ENCODE results near the gene ADGRG7.

The ADGRG7 gene

DNA sequence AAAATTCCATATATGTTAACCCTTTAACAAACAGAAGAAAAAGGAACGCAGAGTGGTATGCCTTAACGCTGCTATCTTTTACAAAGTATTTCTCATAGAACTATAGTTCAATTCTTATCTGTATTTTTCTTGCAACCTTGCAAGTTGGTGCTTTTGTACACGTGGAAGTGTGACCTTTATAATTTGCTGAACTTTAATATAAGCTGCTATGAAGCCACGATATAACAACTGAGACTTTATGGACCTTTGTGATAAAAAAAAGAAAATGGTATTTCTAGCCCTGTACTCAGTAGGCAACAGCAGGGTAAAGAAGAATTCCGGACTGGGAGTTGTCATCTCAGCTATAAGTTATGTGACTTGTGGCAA lies 93.6 kb downstream of the ADGRG7 start:
- no peak for DNase-seq
- no peak for ATAC-seq (replicated peaks)
- H3K4me3 Mint-ChIP-seq, result no peak overlapping the region
- H3K9me3 Mint-ChIP-seq, result no peaks in the 10 kb centered on the region
- peaks cover 2% of the 10 kb centered on the region for H3K36me3 Mint-ChIP-seq (ENCODE audit: insufficient read depth)
- no peaks in the 10 kb centered on the region for H3K4me1 Mint-ChIP-seq (ENCODE audit: low read depth in 2 of 2)
- H3K27me3 Mint-ChIP-seq, result peaks cover 50 to 62% of the 10 kb centered on the region in 2 donors
- H3K27ac Mint-ChIP-seq, result no peak overlapping the region

- H3K27me3 Mint-ChIP-seq, result peaks cover 41 to 53% of the 10 kb centered on the region in 2 donors
- H3K9me3 Mint-ChIP-seq, result peaks cover 3 to 6% of the 10 kb centered on the region in 2 donors
- H3K4me1 Mint-ChIP-seq (ENCODE audit: low read depth in 2 of 2), result peaks cover 3 to 9% of the 10 kb centered on the region in 2 donors
- no peak for DNase-seq
- H3K27ac Mint-ChIP-seq, result no peak overlapping the region
- no peak overlapping the region for H3K4me3 Mint-ChIP-seq
- no peak for ATAC-seq (replicated peaks)
- peaks cover 2% of the 10 kb centered on the region for H3K36me3 Mint-ChIP-seq (ENCODE audit: insufficient read depth)
Measured at GRCh38 chr3:100703865-100704264, 94.5 kb downstream of the ADGRG7 start.

DNA sequence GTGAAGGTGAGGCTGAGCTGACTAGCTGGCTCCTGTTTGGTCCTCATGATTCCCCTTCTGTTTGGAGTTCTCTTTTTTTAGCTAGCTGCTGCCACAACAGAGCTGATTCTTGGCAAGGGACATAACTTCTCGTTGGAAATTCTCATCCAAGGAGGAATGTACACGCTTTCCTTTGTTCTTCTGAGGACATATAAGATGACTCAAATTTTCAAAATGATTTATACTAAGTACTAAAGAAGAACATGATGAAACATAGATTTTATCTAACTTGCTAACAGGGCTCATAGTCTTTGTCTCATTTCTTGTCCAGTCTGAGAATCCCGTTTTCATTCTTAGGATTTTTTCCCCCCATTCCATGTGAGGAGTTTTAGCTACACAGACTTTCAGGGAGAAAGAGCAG lies 97.0 kb downstream of the ADGRG7 start:
- Mint-ChIP-seq H3K27me3 (peaks cover 29 to 37% of the 10 kb centered on the region in 2 donors), H3K9me3 (peaks cover 5 to 8% of the 10 kb centered on the region in 2 donors), H3K4me3 (no peak overlapping the region), H3K4me1 (ENCODE audit: low read depth in 2 of 2) (peaks cover 14 to 27% of the 10 kb centered on the region in 2 donors), H3K27ac (peak overlapping the region in 1 of 2 donors; percentile 10), H3K36me3 (ENCODE audit: insufficient read depth) (peaks cover 21% of the 10 kb centered on the region)
- DNase-seq, result no peak
- no peak for ATAC-seq (replicated peaks)

GRCh38 chr3:100708644-100708988 lies 99.2 kb downstream of the ADGRG7 start:
- Mint-ChIP-seq H3K27me3 (peaks cover 19 to 26% of the 10 kb centered on the region in 2 donors), H3K4me3 (peak overlapping the region; percentile 88 to 89), H3K36me3 (ENCODE audit: insufficient read depth) (peaks cover 24% of the 10 kb centered on the region), H3K4me1 (ENCODE audit: low read depth in 2 of 2) (peaks cover 24 to 47% of the 10 kb centered on the region in 2 donors), H3K27ac (peak overlapping the region; percentile 98 to 99), H3K9me3 (peaks cover 5 to 8% of the 10 kb centered on the region in 2 donors)
- ATAC-seq (replicated peaks) (no peak), DNase-seq (no peak)

- peak; percentile 91 for ATAC-seq (replicated peaks)
- Mint-ChIP-seq H3K9me3 (peaks cover 5 to 8% of the 10 kb centered on the region in 2 donors), H3K27ac (peak within 1 kb of the TSS; percentile 98 to 99), H3K4me3 (peak within 1 kb of the TSS; percentile 88 to 89), H3K36me3 (ENCODE audit: insufficient read depth) (peaks cover 30% of the 10 kb centered on the region), H3K27me3 (peaks cover 17 to 22% of the 10 kb centered on the region in 2 donors), H3K4me1 (ENCODE audit: low read depth in 2 of 2) (peaks cover 24 to 53% of the 10 kb centered on the region in 2 donors)
- DNase-seq, result peak; percentile 96 to 97 (median 97)
Measured at GRCh38 chr3:100708989-100709841, 99.8 kb downstream of the ADGRG7 start, which contains the start of gene TFG. TFG (plus strand) TSS chr3:100709494; CDS start chr3:100713686, 4,192 bp downstream.

DNA sequence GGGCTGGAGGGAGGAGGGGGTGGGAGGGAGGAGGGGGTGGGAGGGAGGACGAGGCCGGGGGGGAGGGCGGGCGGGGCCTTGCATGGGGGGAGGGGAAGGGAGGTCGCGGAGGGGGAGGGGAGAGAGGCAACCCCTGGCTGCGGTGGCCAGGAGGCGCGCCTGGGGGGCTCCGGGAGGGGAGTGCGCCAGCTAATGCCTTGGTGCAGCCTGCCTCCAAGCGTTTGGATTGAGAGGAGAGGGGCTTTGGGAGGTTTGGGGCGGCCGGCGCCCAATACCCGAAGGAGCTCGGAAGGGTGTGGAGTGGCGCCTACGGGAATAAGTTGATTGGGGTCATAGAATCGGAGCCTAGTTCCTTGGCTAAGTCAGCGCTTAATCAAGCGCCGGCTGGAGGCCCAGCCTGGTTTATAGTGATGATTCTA lies 100.5 kb downstream of the ADGRG7 start:
- peak overlapping the region; percentile 88 to 89 for H3K4me3 Mint-ChIP-seq
- peak overlapping the region; percentile 98 to 99 for H3K27ac Mint-ChIP-seq
- peak in 2 of 3 experiments; percentile 8 to 21 for DNase-seq
- H3K27me3 Mint-ChIP-seq, result peaks cover 17 to 22% of the 10 kb centered on the region in 2 donors
- H3K36me3 Mint-ChIP-seq (ENCODE audit: insufficient read depth), result peaks cover 37% of the 10 kb centered on the region
- H3K9me3 Mint-ChIP-seq, result peaks cover 5 to 8% of the 10 kb centered on the region in 2 donors
- no peak for ATAC-seq (replicated peaks)
- peaks cover 25 to 55% of the 10 kb centered on the region in 2 donors for H3K4me1 Mint-ChIP-seq (ENCODE audit: low read depth in 2 of 2)

DNA sequence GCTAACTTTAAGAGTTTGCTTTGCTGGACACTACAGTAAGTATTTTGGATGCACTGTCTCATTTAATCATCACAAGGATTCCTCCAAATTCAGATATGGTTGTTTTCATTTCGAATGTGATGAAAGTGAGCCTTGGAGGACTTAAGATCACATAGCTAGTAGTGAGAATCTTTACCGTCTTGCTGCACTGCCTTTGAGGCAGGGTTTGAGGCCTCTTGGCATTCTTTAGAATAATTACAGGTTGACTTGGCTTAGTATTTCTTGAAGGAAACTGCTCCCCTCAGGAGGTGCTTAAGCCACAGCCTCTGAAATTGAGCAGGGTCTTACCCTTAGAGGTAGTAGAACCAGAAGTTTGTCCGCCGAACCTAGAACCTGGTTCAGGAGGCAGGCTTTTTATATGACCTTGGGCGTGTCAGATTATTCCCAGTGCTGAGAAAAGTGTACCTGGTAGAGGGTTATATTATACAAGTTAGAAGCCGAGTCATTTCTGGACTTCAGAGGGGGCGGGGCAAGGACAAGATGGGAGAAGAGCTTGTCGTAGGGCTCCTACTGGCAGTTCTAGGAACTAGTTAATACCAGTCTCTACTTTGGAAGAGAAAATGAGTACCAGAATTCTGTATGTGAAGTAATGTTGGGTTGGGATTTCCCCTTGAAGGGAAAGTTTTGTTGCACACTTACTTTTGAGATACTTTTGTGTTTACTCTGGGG lies 101.0 kb downstream of the ADGRG7 start:
- peak overlapping the region; percentile 98 to 99 for H3K27ac Mint-ChIP-seq
- DNase-seq, result peak; percentile 23 to 35 (median 35)
- peaks cover 12 to 17% of the 10 kb centered on the region in 2 donors for H3K27me3 Mint-ChIP-seq
- peak; percentile 26 for ATAC-seq (replicated peaks)
- peak overlapping the region; percentile 88 to 89 for H3K4me3 Mint-ChIP-seq
- peaks cover 42% of the 10 kb centered on the region for H3K36me3 Mint-ChIP-seq (ENCODE audit: insufficient read depth)
- H3K9me3 Mint-ChIP-seq, result peaks cover 5 to 8% of the 10 kb centered on the region in 2 donors
- peaks cover 30 to 61% of the 10 kb centered on the region in 2 donors for H3K4me1 Mint-ChIP-seq (ENCODE audit: low read depth in 2 of 2)

DNA sequence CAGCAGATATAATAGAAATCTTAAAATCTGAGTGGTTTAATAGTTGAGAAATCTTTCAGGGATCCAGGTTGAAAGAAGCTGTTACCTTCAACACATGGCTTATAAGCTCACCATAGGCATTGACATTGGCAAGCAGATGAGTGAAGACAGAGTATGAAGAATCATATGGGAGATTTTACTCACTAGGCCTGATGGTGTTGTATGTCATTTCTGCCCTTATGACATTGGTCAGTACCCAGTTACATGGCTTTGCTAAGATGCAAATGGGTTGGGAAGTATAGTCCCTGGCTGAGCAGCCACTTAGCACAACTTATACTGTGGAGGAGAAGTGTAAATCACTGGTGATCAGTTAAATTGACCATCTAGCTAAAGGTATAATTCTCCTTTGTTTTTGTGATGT lies 105.8 kb downstream of the ADGRG7 start:
- peak overlapping the region in 1 of 2 donors; percentile 8 for H3K27ac Mint-ChIP-seq
- ATAC-seq (replicated peaks) (no peak), DNase-seq (no peak)
- H3K4me3 Mint-ChIP-seq, result no peak overlapping the region
- peaks cover 43 to 81% of the 10 kb centered on the region in 2 donors for H3K4me1 Mint-ChIP-seq (ENCODE audit: low read depth in 2 of 2)
- H3K36me3 Mint-ChIP-seq (ENCODE audit: insufficient read depth), result peaks cover 71% of the 10 kb centered on the region
- H3K9me3 Mint-ChIP-seq, result peaks cover 0 to 2% of the 10 kb centered on the region in 2 donors
- H3K27me3 Mint-ChIP-seq, result no peaks in the 10 kb centered on the region

DNA sequence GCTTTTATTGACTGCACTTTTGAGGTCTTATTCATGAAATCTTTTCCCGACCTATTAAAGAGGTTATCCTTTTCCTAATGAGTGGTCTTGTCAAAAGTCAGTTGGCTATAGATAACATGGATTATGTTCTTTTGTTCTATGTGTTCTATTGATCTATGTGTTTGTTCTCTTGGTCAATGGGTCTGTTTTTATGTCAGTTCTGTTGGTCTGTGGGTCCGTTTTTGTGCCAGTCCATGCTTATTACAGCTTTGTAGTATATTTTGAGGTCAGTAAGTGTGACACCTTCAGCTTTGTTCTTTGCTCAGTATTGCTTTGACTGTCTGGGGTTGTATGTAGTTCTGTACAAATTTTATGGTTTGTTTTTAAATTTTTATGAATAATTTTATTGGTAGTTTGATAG lies 107.7 kb downstream of the ADGRG7 start:
- Mint-ChIP-seq H3K27me3 (no peaks in the 10 kb centered on the region), H3K9me3 (no peaks in the 10 kb centered on the region), H3K36me3 (ENCODE audit: insufficient read depth) (peaks cover 80% of the 10 kb centered on the region), H3K27ac (peak overlapping the region in 1 of 2 donors; percentile 18), H3K4me3 (peak overlapping the region; percentile 0 to 1), H3K4me1 (ENCODE audit: low read depth in 2 of 2) (peaks cover 35 to 63% of the 10 kb centered on the region in 2 donors)
- DNase-seq, result no peak
- no peak for ATAC-seq (replicated peaks)

GRCh38 chr3:100717637-100718487 lies 108.5 kb downstream of the ADGRG7 start:
- peaks cover 32 to 57% of the 10 kb centered on the region in 2 donors for H3K4me1 Mint-ChIP-seq (ENCODE audit: low read depth in 2 of 2)
- H3K27me3 Mint-ChIP-seq, result no peaks in the 10 kb centered on the region
- H3K27ac Mint-ChIP-seq, result peak overlapping the region; percentile 63 to 69
- H3K4me3 Mint-ChIP-seq, result no peak overlapping the region
- ATAC-seq (replicated peaks) (no peak), DNase-seq (no peak)
- peaks cover 86% of the 10 kb centered on the region for H3K36me3 Mint-ChIP-seq (ENCODE audit: insufficient read depth)
- no peaks in the 10 kb centered on the region for H3K9me3 Mint-ChIP-seq

- ATAC-seq (replicated peaks) (no peak), DNase-seq (no peak)
- H3K4me1 Mint-ChIP-seq (ENCODE audit: low read depth in 2 of 2), result peaks cover 27 to 49% of the 10 kb centered on the region in 2 donors
- H3K36me3 Mint-ChIP-seq (ENCODE audit: insufficient read depth), result peaks cover 77% of the 10 kb centered on the region
- no peaks in the 10 kb centered on the region for H3K9me3 Mint-ChIP-seq
- peak overlapping the region in 1 of 2 donors; percentile 63 for H3K27ac Mint-ChIP-seq
- H3K27me3 Mint-ChIP-seq, result no peaks in the 10 kb centered on the region
- H3K4me3 Mint-ChIP-seq, result no peak overlapping the region
Measured at GRCh38 chr3:100719136-100719535, 109.7 kb downstream of the ADGRG7 start.

DNA sequence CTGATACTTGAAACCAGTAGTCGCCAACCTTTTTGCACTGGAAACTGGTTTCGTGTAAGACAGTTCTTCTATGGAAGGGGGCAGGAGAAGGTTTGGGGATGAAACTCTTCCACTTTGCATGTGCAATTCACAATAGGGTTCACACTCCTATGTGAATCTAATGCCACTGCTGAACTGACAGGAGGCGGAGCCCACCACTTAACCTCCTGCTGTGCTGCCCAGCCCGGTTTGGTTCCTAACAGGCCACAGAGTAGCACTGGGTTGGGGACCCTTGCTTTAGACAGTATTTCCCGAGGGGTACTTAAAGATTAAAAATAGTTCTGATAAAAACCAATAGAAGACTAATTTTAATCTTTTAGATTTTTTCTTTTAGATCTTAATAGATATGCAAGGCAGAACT lies 111.0 kb downstream of the ADGRG7 start:
- Mint-ChIP-seq H3K27me3 (no peaks in the 10 kb centered on the region), H3K4me3 (no peak overlapping the region), H3K36me3 (ENCODE audit: insufficient read depth) (peaks cover 75% of the 10 kb centered on the region), H3K9me3 (no peaks in the 10 kb centered on the region), H3K27ac (no peak overlapping the region), H3K4me1 (ENCODE audit: low read depth in 2 of 2) (peaks cover 20 to 47% of the 10 kb centered on the region in 2 donors)
- no peak for ATAC-seq (replicated peaks)
- DNase-seq, result no peak

Data from effector memory CD8-positive, alpha-beta T cell (primary cell).